ENCODE measurements around the gene OR10X1.

OR10X1 gene

GRCh38 chr1:158577561-158577960 lies 2.1 kb downstream of the OR10X1 start:
- Histone ChIP-seq H2AK5ac (ENCODE audit: low read length, severe bottlenecking) (no peak overlapping the region), H4K91ac (ENCODE audit: low read length) (no peak overlapping the region), H3K14ac (ENCODE audit: low read length in 2 of 2) (no peak overlapping the region), H3K18ac (ENCODE audit: low read depth in 1 of 2, low read length in 2 of 2) (no peak overlapping the region), H3K79me1 (replicated peaks; ENCODE audit: low read length, poor library complexity, severe bottlenecking) (no peaks in the 10 kb centered on the region), H2BK120ac (ENCODE audit: low read depth, low read length) (no peak overlapping the region), H3K4ac (ENCODE audit: low read depth in 1 of 2, low read length in 2 of 2) (no peak overlapping the region), H2BK5ac (ENCODE audit: low read depth, low read length, poor library complexity, severe bottlenecking) (no peak overlapping the region), H3K4me1 (ENCODE audit: control insufficient read depth, insufficient read depth, low read depth, low read length) (no peaks in the 10 kb centered on the region), H3K36me3 (ENCODE audit: control insufficient read depth in 1 of 2, insufficient read depth in 2 of 2, low read depth in 1 of 2, low read length in 2 of 2) (no peaks in the 10 kb centered on the region), H3K9ac (ENCODE audit: low read length) (no peak overlapping the region), H3K4me2 (ENCODE audit: low read length, poor library complexity, severe bottlenecking) (no peak overlapping the region), H3K27ac (ENCODE audit: low read length, poor library complexity, severe bottlenecking) (no peak overlapping the region), H2BK12ac (ENCODE audit: low read length in 2 of 2) (no peak overlapping the region), H2AFZ (ENCODE audit: low read depth, low read length) (no peak overlapping the region), H3K4me3 (ENCODE audit: insufficient read depth in 1 of 2, low read depth in 1 of 2, low read length in 2 of 2) (no peak overlapping the region), H3K9me3 (ENCODE audit: control insufficient read depth, low read length) (no peaks in the 10 kb centered on the region), H2BK15ac (ENCODE audit: low read depth, poor library complexity, severe bottlenecking) (no peak overlapping the region), H3K27me3 (ENCODE audit: control insufficient read depth in 1 of 2, insufficient read depth in 1 of 2, low read length in 2 of 2) (no peaks in the 10 kb centered on the region), H3K23ac (ENCODE audit: low read length in 2 of 2) (no peak overlapping the region), H4K8ac (ENCODE audit: low read length) (no peak overlapping the region)
- WGBS, result 95% methylated on average over 1 of the region's 3 CpGs
- DNase-seq, result no peak

DNA sequence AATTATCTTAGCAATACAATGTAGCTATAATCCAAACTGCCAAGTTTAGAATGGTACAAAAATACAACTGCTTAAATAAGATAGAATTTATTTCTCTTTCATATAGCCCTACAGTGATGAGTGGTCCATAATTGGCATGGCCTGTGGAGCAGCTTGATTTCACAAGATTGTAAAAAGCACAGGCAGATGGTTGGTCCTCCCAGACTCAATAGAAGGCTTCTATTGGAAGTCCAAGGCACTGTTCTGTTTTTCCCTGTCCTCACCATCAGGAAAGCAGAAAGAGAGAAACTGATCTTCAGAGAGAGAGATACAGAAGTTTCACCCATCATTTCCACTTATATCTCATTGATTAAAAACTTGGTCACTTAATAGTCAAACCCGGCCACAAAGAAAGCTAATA lies 7.5 kb downstream of the OR10X1 start:
- no peak overlapping the region for H3K4me2 ChIP-seq (ENCODE audit: low read length, poor library complexity, severe bottlenecking)
- no peak overlapping the region for H2BK5ac ChIP-seq (ENCODE audit: low read depth, low read length, poor library complexity, severe bottlenecking)
- no peak overlapping the region for H3K27ac ChIP-seq (ENCODE audit: low read length, poor library complexity, severe bottlenecking)
- H3K9me3 ChIP-seq (ENCODE audit: control insufficient read depth, low read length), result no peaks in the 10 kb centered on the region
- no peak overlapping the region for H3K23ac ChIP-seq (ENCODE audit: low read length in 2 of 2)
- H4K8ac ChIP-seq (ENCODE audit: low read length), result no peak overlapping the region
- no peaks in the 10 kb centered on the region for H3K36me3 ChIP-seq (ENCODE audit: control insufficient read depth in 1 of 2, insufficient read depth in 2 of 2, low read depth in 1 of 2, low read length in 2 of 2)
- H2BK15ac ChIP-seq (ENCODE audit: low read depth, poor library complexity, severe bottlenecking), result no peak overlapping the region
- no peak overlapping the region for H2AK5ac ChIP-seq (ENCODE audit: low read length, severe bottlenecking)
- no peak overlapping the region for H3K9ac ChIP-seq (ENCODE audit: low read length)
- H3K4me3 ChIP-seq (ENCODE audit: insufficient read depth in 1 of 2, low read depth in 1 of 2, low read length in 2 of 2), result no peak overlapping the region
- H3K27me3 ChIP-seq (ENCODE audit: control insufficient read depth in 1 of 2, insufficient read depth in 1 of 2, low read length in 2 of 2), result no peaks in the 10 kb centered on the region
- H2BK120ac ChIP-seq (ENCODE audit: low read depth, low read length), result no peak overlapping the region
- H4K91ac ChIP-seq (ENCODE audit: low read length), result no peak overlapping the region
- no peaks in the 10 kb centered on the region for H3K4me1 ChIP-seq (ENCODE audit: control insufficient read depth, insufficient read depth, low read depth, low read length)
- no peaks in the 10 kb centered on the region for H3K79me1 ChIP-seq (replicated peaks; ENCODE audit: low read length, poor library complexity, severe bottlenecking)
- H3K4ac ChIP-seq (ENCODE audit: low read depth in 1 of 2, low read length in 2 of 2), result no peak overlapping the region
- no peak for DNase-seq
- H2AFZ ChIP-seq (ENCODE audit: low read depth, low read length), result no peak overlapping the region
- WGBS, result 100% methylated on average over 1 of the region's 1 CpG
- no peak overlapping the region for H3K18ac ChIP-seq (ENCODE audit: low read depth in 1 of 2, low read length in 2 of 2)
- no peak overlapping the region for H2BK12ac ChIP-seq (ENCODE audit: low read length in 2 of 2)
- H3K14ac ChIP-seq (ENCODE audit: low read length in 2 of 2), result no peak overlapping the region

- Histone ChIP-seq H2BK120ac (ENCODE audit: low read depth, low read length) (no peak within 1 kb of the TSS), H3K9me3 (ENCODE audit: control insufficient read depth, low read length) (no peaks in the 10 kb centered on the region), H3K14ac (ENCODE audit: low read length in 2 of 2) (no peak within 1 kb of the TSS), H2BK15ac (ENCODE audit: low read depth, poor library complexity, severe bottlenecking) (no peak within 1 kb of the TSS), H3K79me1 (replicated peaks; ENCODE audit: low read length, poor library complexity, severe bottlenecking) (no peaks in the 10 kb centered on the region), H4K8ac (ENCODE audit: low read length) (no peak within 1 kb of the TSS), H3K4ac (ENCODE audit: low read depth in 1 of 2, low read length in 2 of 2) (no peak within 1 kb of the TSS), H3K23ac (ENCODE audit: low read length in 2 of 2) (no peak within 1 kb of the TSS), H3K36me3 (ENCODE audit: control insufficient read depth in 1 of 2, insufficient read depth in 2 of 2, low read depth in 1 of 2, low read length in 2 of 2) (no peaks in the 10 kb centered on the region), H2BK5ac (ENCODE audit: low read depth, low read length, poor library complexity, severe bottlenecking) (no peak within 1 kb of the TSS), H3K9ac (ENCODE audit: low read length) (no peak within 1 kb of the TSS), H4K91ac (ENCODE audit: low read length) (no peak within 1 kb of the TSS), H2AK5ac (ENCODE audit: low read length, severe bottlenecking) (no peak within 1 kb of the TSS), H2BK12ac (ENCODE audit: low read length in 2 of 2) (no peak within 1 kb of the TSS), H3K4me3 (ENCODE audit: insufficient read depth in 1 of 2, low read depth in 1 of 2, low read length in 2 of 2) (no peak within 1 kb of the TSS), H3K27me3 (ENCODE audit: control insufficient read depth in 1 of 2, insufficient read depth in 1 of 2, low read length in 2 of 2) (no peaks in the 10 kb centered on the region), H3K18ac (ENCODE audit: low read depth in 1 of 2, low read length in 2 of 2) (no peak within 1 kb of the TSS), H3K4me2 (ENCODE audit: low read length, poor library complexity, severe bottlenecking) (no peak within 1 kb of the TSS), H2AFZ (ENCODE audit: low read depth, low read length) (no peak within 1 kb of the TSS), H3K27ac (ENCODE audit: low read length, poor library complexity, severe bottlenecking) (no peak within 1 kb of the TSS), H3K4me1 (ENCODE audit: control insufficient read depth, insufficient read depth, low read depth, low read length) (no peaks in the 10 kb centered on the region)
- DNase-seq, result no peak
- 53% methylated on average over 2 of the region's 3 CpGs for WGBS
Observed at GRCh38 chr1:158570480-158570879, 9.2 kb downstream of the OR10X1 start, which contains the start of gene OR6P1. Gene OR6P1 (minus strand): TSS chr1:158570580. CDS start chr1:158563604, 6,976 bp downstream.

- Histone ChIP-seq H2BK5ac (ENCODE audit: low read depth, low read length, poor library complexity, severe bottlenecking) (no peak overlapping the region), H3K4ac (ENCODE audit: low read depth in 1 of 2, low read length in 2 of 2) (no peak overlapping the region), H4K8ac (ENCODE audit: low read length) (no peak overlapping the region), H3K79me1 (replicated peaks; ENCODE audit: low read length, poor library complexity, severe bottlenecking) (no peaks in the 10 kb centered on the region), H2AK5ac (ENCODE audit: low read length, severe bottlenecking) (no peak overlapping the region), H2BK15ac (ENCODE audit: low read depth, poor library complexity, severe bottlenecking) (no peak overlapping the region), H3K27me3 (ENCODE audit: control insufficient read depth in 1 of 2, insufficient read depth in 1 of 2, low read length in 2 of 2) (no peaks in the 10 kb centered on the region), H3K36me3 (ENCODE audit: control insufficient read depth in 1 of 2, insufficient read depth in 2 of 2, low read depth in 1 of 2, low read length in 2 of 2) (no peaks in the 10 kb centered on the region), H3K23ac (ENCODE audit: low read length in 2 of 2) (no peak overlapping the region), H3K4me1 (ENCODE audit: control insufficient read depth, insufficient read depth, low read depth, low read length) (no peaks in the 10 kb centered on the region), H4K91ac (ENCODE audit: low read length) (no peak overlapping the region), H3K4me3 (ENCODE audit: insufficient read depth in 1 of 2, low read depth in 1 of 2, low read length in 2 of 2) (no peak overlapping the region), H3K9me3 (ENCODE audit: control insufficient read depth, low read length) (no peaks in the 10 kb centered on the region), H3K27ac (ENCODE audit: low read length, poor library complexity, severe bottlenecking) (no peak overlapping the region), H3K4me2 (ENCODE audit: low read length, poor library complexity, severe bottlenecking) (no peak overlapping the region), H2BK12ac (ENCODE audit: low read length in 2 of 2) (no peak overlapping the region), H3K14ac (ENCODE audit: low read length in 2 of 2) (no peak overlapping the region), H2BK120ac (ENCODE audit: low read depth, low read length) (no peak overlapping the region), H3K9ac (ENCODE audit: low read length) (no peak overlapping the region), H3K18ac (ENCODE audit: low read depth in 1 of 2, low read length in 2 of 2) (no peak overlapping the region), H2AFZ (ENCODE audit: low read depth, low read length) (no peak overlapping the region)
- DNase-seq, result no peak
- 92% methylated on average over 1 of the region's 2 CpGs for WGBS
Observed at GRCh38 chr1:158564608-158565007, 15.1 kb downstream of the OR10X1 start.
